ENCODE data around the gene TBC1D20.

TBC1D20 gene

GRCh38 chr20:419556-420165 lies 42.7 kb downstream of the TBC1D20 start:
- DNase-seq (ENCODE audit: low spot score): no peak

- no peak for DNase-seq (ENCODE audit: low spot score)
Observed at GRCh38 chr20:418858-419365, 43.4 kb downstream of the TBC1D20 start.

- DNase-seq (ENCODE audit: low spot score): no peak
Observed at GRCh38 chr20:417801-418342, 44.5 kb downstream of the TBC1D20 start.

GRCh38 chr20:416950-417800 lies 45.2 kb downstream of the TBC1D20 start:
- DNase-seq (ENCODE audit: low spot score): no peak

- no peak for DNase-seq (ENCODE audit: low spot score)
Observed at GRCh38 chr20:415820-416322, 46.5 kb downstream of the TBC1D20 start.

- no peak for DNase-seq (ENCODE audit: low spot score)
Observed at GRCh38 chr20:414161-414560, 48.2 kb downstream of the TBC1D20 start.

- no peak for DNase-seq (ENCODE audit: low spot score)
Observed at GRCh38 chr20:412081-412480, 50.3 kb downstream of the TBC1D20 start.

- no peak for DNase-seq (ENCODE audit: low spot score)
Observed at GRCh38 chr20:409697-410559, 52.4 kb downstream of the TBC1D20 start.

GRCh38 chr20:408843-409696 lies 53.3 kb downstream of the TBC1D20 start:
- no peak for DNase-seq (ENCODE audit: low spot score)

- peak; percentile 83 for DNase-seq (ENCODE audit: low spot score)
Observed at GRCh38 chr20:407953-408842, 54.1 kb downstream of the TBC1D20 start, which contains the start of gene RBCK1. Gene RBCK1, plus strand, starts transcription at chr20:408299. Its CDS starts 459 bp downstream, at chr20:408758.

- DNase-seq (ENCODE audit: low spot score): peak; percentile 76
Observed at GRCh38 chr20:407133-407952, 55.0 kb downstream of the TBC1D20 start.

- no peak for DNase-seq (ENCODE audit: low spot score)
Observed at GRCh38 chr20:406200-407132, 55.9 kb downstream of the TBC1D20 start.

GRCh38 chr20:404088-404487 lies 58.2 kb downstream of the TBC1D20 start:
- DNase-seq (ENCODE audit: low spot score): no peak

- no peak for DNase-seq (ENCODE audit: low spot score)
Observed at GRCh38 chr20:403582-403957, 58.8 kb downstream of the TBC1D20 start.

- DNase-seq (ENCODE audit: low spot score): no peak
Observed at GRCh38 chr20:402898-403581, 59.3 kb downstream of the TBC1D20 start.

GRCh38 chr20:402496-402885 lies 59.8 kb downstream of the TBC1D20 start:
- DNase-seq (ENCODE audit: low spot score): no peak
